Tibial artery (tissue), 4 donors: ENCODE measurements around the gene STARD10.

Experiments used
- DNase-seq, 2 donors: peaks; one replicate each; pipeline ENCODE4 v3.0.0-alpha.2; 2019
- H3K27ac ChIP-seq, 2 donors: fragments of 200-600 bp; sonication (generic) in 1 of 2; 1 replicate in 1 of 2; 2 replicates in 1 of 2; pipeline ENCODE4 v1.5.1; 2018 to 2019; ENCODE audit warnings: mild to moderate bottlenecking in 1 of 2
- H3K27me3 ChIP-seq, 2 donors: fragments of 200-600 bp; sonication (generic) in 1 of 2; one replicate each; pipeline versions ENCODE4 v1.5.1 to v1.6.0; 2016 to 2019
- H3K36me3 ChIP-seq, 3 donors: fragments of 200-600 bp; sonication (generic) in 2 of 3; one replicate each; pipeline ENCODE4 v1.5.1; 2016 to 2019; ENCODE audit warnings: mild to moderate bottlenecking in 2 of 3
- H3K4me1 ChIP-seq, 4 donors: fragments of 200-600 bp; sonication (generic) in 2 of 4; 1 replicate in 3 of 4; 2 replicates in 1 of 4; pipeline ENCODE4 v1.5.1; 2016 to 2019
- H3K4me3 ChIP-seq, 2 donors: fragments of 200-600 bp; sonication (generic) in 1 of 2; 1 replicate in 1 of 2; 2 replicates in 1 of 2; pipeline ENCODE4 v1.5.1; 2018 to 2019; ENCODE audit warnings: mild to moderate bottlenecking in 2 of 2
- H3K9me3 ChIP-seq, 3 donors: fragments of 200-600 bp; sonication (generic) in 1 of 3; one replicate each; pipeline ENCODE4 v1.5.1; 2016 to 2019
- CTCF ChIP-seq, 2 experiments: fragments of 200-600 bp in 1 of 2; fragments of 450-650 bp in 1 of 2; IDR thresholded peaks; one replicate each; pipeline ENCODE4 v1.5.1; 2017 to 2019; ENCODE audit warnings: antibody characterized with exemption in 2 of 2, mild to moderate bottlenecking in 1 of 2, moderate library complexity in 1 of 2
- intact Hi-C: fragments of 100-400 bp; cut with DNase I; formaldehyde crosslinking; loops from one replicate; pipeline ENCODE4 v1.15.0; 2023; ENCODE audit warnings: low total_unique reads

Gene STARD10

GRCh38 chr11:72704783-72705265 is 89.0 kb downstream of the STARD10 start:
- peaks cover 49 to 99% (median 60%) of the 10 kb centered on the region in 3 donors for H3K36me3 ChIP-seq

More at GRCh38 chr11:72704783-72705265, 89.0 kb downstream of the STARD10 start:
- Histone ChIP-seq H3K4me3 (no peak overlapping the region), H3K27ac (no peak overlapping the region), H3K27me3 (no peaks in the 10 kb centered on the region), H3K9me3 (no peaks in the 10 kb centered on the region), H3K4me1 (peaks cover 0 to 20% (median 13%) of the 10 kb centered on the region in 4 donors)
- DNase-seq: no peak
- no peak for TF ChIP-seq CTCF (IDR thresholded peaks at IDR 0.05)
- intact Hi-C loops: no loop called here
